Stimulated activated CD8-positive, alpha-beta memory T cell treated with anti-CD3 and anti-CD28 coated beads, Interleukin-4, amount 100 ng/mL, for 4 hours (primary cell): ENCODE results near the gene NAA38.

Source experiments
- DNase-seq, 2 donors: peaks; one replicate each; pipeline ENCODE4 v3.0.0-alpha.2; 2020; ENCODE audit warnings: low read depth in 2 of 2, low spot score in 1 of 2

Gene NAA38

GRCh38 chr17:7841396-7841914, 15.9 kb downstream of the NAA38 start:
- peak; percentile 87 to 96 for DNase-seq

DNA sequence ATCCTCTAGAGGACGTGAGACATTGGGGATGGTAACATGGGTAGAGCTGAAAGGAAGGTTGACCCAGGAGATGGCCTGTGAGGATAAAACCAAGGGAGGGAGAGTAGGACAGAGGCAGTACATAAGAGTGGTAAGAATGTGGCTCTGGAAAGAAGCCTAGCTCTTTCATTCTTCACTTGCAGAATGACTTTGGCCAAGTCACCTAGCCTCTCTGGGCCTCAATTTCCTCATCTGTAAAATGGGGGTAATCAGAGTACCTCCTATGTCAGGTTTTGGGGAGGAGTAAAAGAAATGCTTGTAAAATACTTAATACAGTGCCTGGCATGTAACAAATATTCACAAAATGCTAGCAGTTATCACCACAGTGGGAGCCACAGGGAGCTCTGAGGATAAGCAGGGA, 16.5 kb downstream of the NAA38 start:
- DNase-seq: no peak

DNA sequence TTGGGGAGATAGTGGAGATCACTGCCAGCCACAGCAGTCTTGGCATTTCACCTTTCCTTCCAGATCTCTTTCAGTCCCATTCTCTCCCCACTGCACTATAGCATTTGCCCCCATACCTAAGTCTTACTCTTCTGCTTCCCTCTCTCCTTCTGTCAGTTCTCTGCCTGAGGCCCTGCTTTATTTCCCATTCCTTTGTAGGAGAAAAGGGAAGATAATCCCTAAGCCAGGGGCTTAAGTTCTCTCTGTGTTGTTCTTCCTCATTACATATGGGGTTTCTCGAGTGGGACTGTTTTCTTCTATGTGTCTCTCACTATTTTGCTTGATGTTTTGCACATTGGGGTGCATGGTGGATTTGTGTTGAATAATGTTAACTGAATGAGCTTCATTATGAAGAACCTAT, 16.9 kb downstream of the NAA38 start:
- no peak for DNase-seq

GRCh38 chr17:7839876-7840261, 17.5 kb downstream of the NAA38 start:
- no peak for DNase-seq

GRCh38 chr17:7839190-7839875, 18.0 kb downstream of the NAA38 start:
- DNase-seq: no peak

- no peak for DNase-seq
Observed at GRCh38 chr17:7838090-7839075, 19.0 kb downstream of the NAA38 start.

DNA sequence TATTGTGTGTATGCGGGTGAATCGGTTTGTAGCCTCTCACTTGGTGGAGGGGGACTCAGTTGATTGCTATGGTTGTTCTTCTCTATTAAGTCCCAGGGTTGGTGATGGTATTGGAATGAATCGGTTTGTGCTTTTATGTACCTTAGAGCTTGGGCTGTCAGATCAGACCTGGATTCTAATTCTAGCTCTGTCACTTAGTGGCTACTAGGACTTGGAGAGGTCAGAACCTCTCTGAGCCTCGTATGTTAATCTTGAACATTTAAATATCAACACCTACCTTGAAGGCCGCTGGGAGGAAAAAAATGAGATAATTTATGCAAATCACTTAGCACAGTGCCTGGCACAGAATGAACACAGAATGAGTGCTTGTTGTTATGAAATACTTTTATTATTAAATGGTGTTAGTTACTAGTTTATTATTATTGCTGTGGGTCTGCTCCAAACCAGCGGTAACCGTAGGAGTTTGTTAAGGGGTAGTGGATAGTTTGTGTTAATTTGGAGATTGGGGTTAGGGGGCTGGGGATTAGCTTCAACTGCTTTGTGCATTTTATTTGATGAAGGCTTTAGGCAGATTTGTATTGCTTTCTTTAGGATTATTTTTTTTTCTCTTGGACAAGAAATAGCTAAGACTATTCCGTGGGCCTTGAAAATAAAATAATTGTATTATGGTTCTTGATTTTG, 19.8 kb downstream of the NAA38 start:
- DNase-seq: no peak

GRCh38 chr17:7836596-7837407, 20.6 kb downstream of the NAA38 start:
- no peak for DNase-seq

DNA sequence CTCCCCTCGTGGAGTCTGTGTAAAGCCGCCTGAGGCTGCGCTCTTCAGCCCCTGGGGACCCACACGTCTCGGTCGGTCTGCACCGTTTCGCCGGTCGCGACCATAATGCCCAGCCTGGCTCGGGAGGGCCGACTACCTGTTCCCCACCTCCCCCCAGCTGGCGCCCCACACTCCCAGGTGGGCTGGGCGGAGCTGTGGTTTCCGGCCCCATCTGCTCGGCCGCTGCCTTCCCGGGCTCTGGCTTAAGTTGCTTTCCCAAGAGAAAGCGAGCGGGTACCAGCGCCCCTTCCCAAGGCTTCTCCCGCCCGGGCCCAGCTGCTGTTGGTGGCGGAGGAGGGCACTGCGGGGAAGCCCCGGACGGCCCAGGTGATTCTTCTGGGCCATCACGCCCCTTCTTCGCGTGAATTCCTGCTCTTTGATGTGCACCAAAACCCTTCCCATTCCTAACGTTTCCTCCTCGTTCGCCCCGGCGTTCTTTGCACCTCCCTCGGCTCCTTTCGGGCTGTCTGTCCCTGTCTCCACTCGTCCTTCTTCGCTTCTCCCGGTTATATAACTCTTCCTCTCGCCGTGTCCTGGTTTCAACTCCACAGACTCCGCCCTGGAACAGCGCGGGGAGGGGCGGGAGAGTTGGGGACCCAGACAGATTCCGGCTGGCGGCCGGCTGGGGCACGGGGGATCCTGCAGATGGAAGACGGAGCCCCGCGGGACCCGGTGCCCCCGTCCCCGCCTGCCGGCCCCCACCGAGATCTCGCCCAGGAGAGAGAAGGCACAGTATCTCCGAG, 21.4 kb downstream of the NAA38 start:
- DNase-seq: no peak

- DNase-seq: peak; percentile 65 to 86
Observed at GRCh38 chr17:7834957-7835813, 22.2 kb downstream of the NAA38 start.

GRCh38 chr17:7834542-7834956, 22.8 kb downstream of the NAA38 start:
- no peak for DNase-seq

- peak; percentile 73 to 78 for DNase-seq
Observed at GRCh38 chr17:7833795-7834541, 23.4 kb downstream of the NAA38 start, which contains the start of gene KDM6B. TSS of gene KDM6B (plus strand) at chr17:7834217. CDS start at chr17:7845555, 11,338 bp downstream.

DNA sequence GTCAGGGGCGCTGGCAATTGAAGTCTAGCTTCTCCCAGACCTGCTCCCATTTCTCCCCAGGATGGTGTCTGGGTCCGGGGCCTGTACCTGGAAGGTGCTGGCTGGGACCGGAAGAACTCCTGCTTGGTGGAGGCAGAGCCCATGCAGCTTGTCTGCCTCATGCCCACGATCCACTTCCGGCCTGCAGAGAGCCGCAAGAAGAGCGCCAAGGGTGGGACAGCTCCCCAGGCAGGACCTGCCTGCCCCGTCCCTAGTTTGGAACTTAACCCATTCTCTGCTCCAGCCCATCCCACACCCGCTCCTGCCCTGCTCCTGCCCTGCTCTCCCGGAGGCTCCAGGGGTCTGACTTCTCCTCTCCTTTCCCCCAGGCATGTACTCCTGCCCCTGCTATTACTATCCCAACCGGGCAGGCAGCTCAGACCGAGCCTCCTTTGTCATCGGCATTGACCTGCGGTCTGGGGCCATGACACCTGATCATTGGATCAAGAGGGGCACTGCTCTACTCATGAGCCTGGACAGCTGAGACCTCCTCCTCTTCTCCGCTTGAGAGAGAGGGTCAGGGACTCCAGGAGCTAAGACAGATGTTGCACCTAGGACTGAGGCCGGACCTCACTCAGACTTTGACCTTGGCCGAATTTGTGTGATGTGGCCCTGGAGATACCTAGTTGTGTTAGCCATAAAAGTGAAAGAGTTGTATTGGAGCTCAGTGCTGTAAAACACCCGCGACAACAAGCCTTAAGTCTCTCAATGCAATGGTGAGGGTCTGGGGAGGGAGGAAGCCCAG, 24.2 kb downstream of the NAA38 start:
- DNase-seq: no peak

DNA sequence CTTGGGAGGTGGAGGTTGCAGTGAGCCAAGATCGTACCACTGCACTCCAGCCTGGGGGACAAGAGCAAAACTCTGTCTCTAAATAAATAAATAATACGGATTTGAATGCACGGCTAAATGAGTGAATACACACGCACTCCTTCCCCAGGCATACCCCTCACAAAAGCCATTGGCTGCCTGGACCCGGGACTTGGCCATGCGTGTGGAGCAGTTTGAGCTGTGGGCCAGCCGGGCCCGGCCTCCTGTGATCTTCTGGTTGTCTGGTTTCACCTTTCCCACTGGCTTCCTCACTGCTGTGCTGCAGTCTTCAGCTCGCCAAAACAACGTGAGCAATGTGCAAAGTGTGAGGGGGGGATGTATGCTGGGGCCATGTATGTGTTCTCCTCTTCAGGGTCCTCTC, 24.9 kb downstream of the NAA38 start:
- DNase-seq: no peak

DNA sequence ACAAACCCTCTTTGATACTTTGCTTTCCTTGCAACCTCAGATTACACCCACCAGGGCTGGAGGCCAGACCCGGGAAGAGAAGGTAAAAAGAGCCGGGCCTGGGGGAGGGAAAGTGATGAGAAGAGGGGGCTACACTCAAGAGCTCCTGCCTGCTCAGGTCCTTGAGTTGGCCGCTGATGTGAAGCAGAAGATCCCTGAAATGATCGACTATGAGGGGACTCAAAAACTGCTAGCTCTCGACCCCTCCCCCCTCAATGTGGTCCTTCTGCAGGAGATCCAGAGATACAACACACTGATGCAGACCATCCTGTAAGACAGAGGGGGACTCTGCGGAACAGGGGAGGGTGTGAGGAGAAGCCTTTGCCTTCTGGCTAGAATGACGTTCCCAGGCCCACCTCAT, 26.1 kb downstream of the NAA38 start:
- DNase-seq: no peak

GRCh38 chr17:7830616-7831015, 26.7 kb downstream of the NAA38 start:
- DNase-seq: no peak
